ENCODE measurements around the gene VASH2.

Gene VASH2

GRCh38 chr1:212933815-212934471, 16.4 kb upstream of the VASH2 start:
- DNase-seq (ENCODE audit: low read depth): no peak
- no peak for TF ChIP-seq CTCF (IDR thresholded peaks at IDR 0.05; ENCODE audit: control insufficient read depth, extremely low read depth, insufficient read depth)

GRCh38 chr1:212935387-212935981, 14.9 kb upstream of the VASH2 start:
- H3K4me3 ChIP-seq (ENCODE audit: low read depth, low read length): no peak overlapping the region
- no peak for TF ChIP-seq CTCF (IDR thresholded peaks at IDR 0.05; ENCODE audit: control insufficient read depth, extremely low read depth, insufficient read depth)
- DNase-seq (ENCODE audit: low read depth): no peak

More at GRCh38 chr1:212933815-212934471, 16.4 kb upstream of the VASH2 start:
- H3K4me3 ChIP-seq (ENCODE audit: low read depth, low read length): no peak overlapping the region

GRCh38 chr1:212937034-212937433, 13.3 kb upstream of the VASH2 start:
- no peak for TF ChIP-seq CTCF (IDR thresholded peaks at IDR 0.05; ENCODE audit: control insufficient read depth, extremely low read depth, insufficient read depth)
- no peak overlapping the region for H3K4me3 ChIP-seq (ENCODE audit: low read depth, low read length)
- no peak for DNase-seq (ENCODE audit: low read depth)

- DNase-seq (ENCODE audit: low read depth): no peak
Measured at GRCh38 chr1:212938846-212939245, 11.5 kb upstream of the VASH2 start.

GRCh38 chr1:212941452-212941851, 8.9 kb upstream of the VASH2 start:
- TF ChIP-seq CTCF (IDR thresholded peaks at IDR 0.05; ENCODE audit: control insufficient read depth, extremely low read depth, insufficient read depth): no peak
- no peak overlapping the region for H3K4me3 ChIP-seq (ENCODE audit: low read depth, low read length)
- no peak for DNase-seq (ENCODE audit: low read depth)

More at GRCh38 chr1:212938846-212939245, 11.5 kb upstream of the VASH2 start:
- no peak for TF ChIP-seq CTCF (IDR thresholded peaks at IDR 0.05; ENCODE audit: control insufficient read depth, extremely low read depth, insufficient read depth)
- no peak overlapping the region for H3K4me3 ChIP-seq (ENCODE audit: low read depth, low read length)

- no peak for TF ChIP-seq CTCF (IDR thresholded peaks at IDR 0.05; ENCODE audit: control insufficient read depth, extremely low read depth, insufficient read depth)
- no peak overlapping the region for H3K4me3 ChIP-seq (ENCODE audit: low read depth, low read length)
Measured at GRCh38 chr1:212942679-212943392, 7.5 kb upstream of the VASH2 start.

More at GRCh38 chr1:212942679-212943392, 7.5 kb upstream of the VASH2 start:
- no peak for DNase-seq (ENCODE audit: low read depth)

Measured in LNCaP clone FGC (cell line).